PC-9 (cell line): ENCODE results near the gene TENM4.

Source experiments
- EZH2 ChIP-seq: fragments of 200-600 bp; sonication (generic); IDR thresholded peaks from 2 replicates; pipeline ENCODE4 v1.8.0; 2017; ENCODE audit warnings: antibody characterized with exemption, low read depth
- TF ChIP-seq, protein P1 (sequence below): fragments of 200-600 bp; sonication (generic); conservative IDR thresholded peaks from 2 replicates; pipeline ENCODE4 v1.6.1; 2017; ENCODE audit warnings: mixed run types, antibody characterized with exemption, mild to moderate bottlenecking, moderate library complexity

DNA sequence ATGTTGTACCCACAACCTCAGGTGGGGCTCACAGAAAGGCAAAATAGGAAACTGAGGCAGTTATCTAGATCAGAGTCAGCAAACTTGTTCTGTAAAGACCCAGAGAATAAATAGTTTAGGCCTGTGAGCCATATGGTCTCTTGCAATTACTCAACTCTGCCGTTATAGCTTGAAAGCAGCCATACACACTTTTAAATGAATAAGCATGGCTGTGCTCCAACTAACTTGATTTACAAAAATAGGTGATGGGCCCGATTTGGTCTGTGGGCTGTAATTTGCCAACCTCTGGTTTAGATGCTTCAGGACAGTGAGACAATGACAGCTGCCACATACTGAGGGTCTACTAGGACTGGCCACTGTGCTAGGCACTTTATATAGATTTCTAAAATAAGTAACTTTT is 667.3 kb downstream of the TENM4 start:
- TF ChIP-seq, protein P1, sequence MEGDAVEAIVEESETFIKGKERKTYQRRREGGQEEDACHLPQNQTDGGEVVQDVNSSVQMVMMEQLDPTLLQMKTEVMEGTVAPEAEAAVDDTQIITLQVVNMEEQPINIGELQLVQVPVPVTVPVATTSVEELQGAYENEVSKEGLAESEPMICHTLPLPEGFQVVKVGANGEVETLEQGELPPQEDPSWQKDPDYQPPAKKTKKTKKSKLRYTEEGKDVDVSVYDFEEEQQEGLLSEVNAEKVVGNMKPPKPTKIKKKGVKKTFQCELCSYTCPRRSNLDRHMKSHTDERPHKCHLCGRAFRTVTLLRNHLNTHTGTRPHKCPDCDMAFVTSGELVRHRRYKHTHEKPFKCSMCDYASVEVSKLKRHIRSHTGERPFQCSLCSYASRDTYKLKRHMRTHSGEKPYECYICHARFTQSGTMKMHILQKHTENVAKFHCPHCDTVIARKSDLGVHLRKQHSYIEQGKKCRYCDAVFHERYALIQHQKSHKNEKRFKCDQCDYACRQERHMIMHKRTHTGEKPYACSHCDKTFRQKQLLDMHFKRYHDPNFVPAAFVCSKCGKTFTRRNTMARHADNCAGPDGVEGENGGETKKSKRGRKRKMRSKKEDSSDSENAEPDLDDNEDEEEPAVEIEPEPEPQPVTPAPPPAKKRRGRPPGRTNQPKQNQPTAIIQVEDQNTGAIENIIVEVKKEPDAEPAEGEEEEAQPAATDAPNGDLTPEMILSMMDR = no peak
- TF ChIP-seq EZH2 = no peak
